K562 (cell line): ENCODE results near the gene S100A6. TPM values are rescaled to one million over a fixed set of nuclear protein-coding genes. Genes with fewer than 3 reads are reported as not detected.

Source experiments
- E2F4 ChIP-seq: sonication (generic); formaldehyde crosslinking; IDR thresholded peaks from 2 replicates; pipeline ENCODE4 v1.8.0; 2022; ENCODE audit warnings: mild to moderate bottlenecking, low read depth, missing genetic modification reagents
- EGR1 ChIP-seq: fragments of 450-650 bp; conservative IDR thresholded peaks from 2 replicates; pipeline ENCODE4 v1.6.1; 2017; ENCODE audit warnings: mild to moderate bottlenecking
- KDM1A ChIP-seq, 2 experiments: fragments of 450-650 bp; IDR thresholded peaks; 2 replicates each; pipeline ENCODE4 v1.6.1; 2016; ENCODE audit warnings: mild to moderate bottlenecking in 2 of 2
- ZNF511 ChIP-seq: sonication (generic); formaldehyde crosslinking; IDR thresholded peaks from 2 replicates; pipeline ENCODE4 v1.8.0; 2022; ENCODE audit warnings: mild to moderate bottlenecking, missing genetic modification reagents
- polyA plus RNA-seq, 8 experiments: library from polyadenylated mRNA; depleted of rRNA in 4 of 8; stranded (reverse) in 5 of 8; unstranded in 3 of 8; fragments of >200 nt; fragmentation: Nextera tagmentation in 2 of 8; fragmentation: Illumina TruSeq in 1 of 8; extraction: Ambion mirVana in 2 of 8; extraction: Trizol in 1 of 8; gene quantifications; 2 replicates each; pipeline versions ENCODE4 v1.2.1 to v1.2.3, GENCODE V29; 2011 to 2014; ENCODE audit warnings: inconsistent platforms in 1 of 8, missing spikeins in 1 of 8
- total RNA-seq, 7 experiments: library from RNA; depleted of rRNA in 6 of 7; stranded (reverse); fragments of >200 nt in 6 of 7; fragmentation: Illumina TruSeq in 2 of 7; extraction: Trizol in 2 of 7; gene quantifications; 2 replicates each; pipeline versions ENCODE4 v1.2.1 to v1.2.3, GENCODE V29; 2011 to 2021; ENCODE audit warnings: low replicate concordance in 1 of 7
- TF ChIP-seq, protein P1 (sequence below), 2 experiments: fragments of 450-650 bp in 1 of 2; sonication (generic) in 1 of 2; formaldehyde crosslinking in 1 of 2; IDR thresholded peaks in 1 of 2; conservative IDR thresholded peaks in 1 of 2; 2 replicates each; pipeline versions ENCODE4 v1.6.1 to v1.8.1; 2016 to 2023; ENCODE audit warnings: mild to moderate bottlenecking in 2 of 2, moderate library complexity in 2 of 2, inconsistent platforms in 1 of 2, missing genetic modification reagents in 1 of 2
- TF ChIP-seq, protein P2 (sequence below), 2 experiments: fragments of 450-650 bp; conservative IDR thresholded peaks; 2 replicates each; pipeline ENCODE4 v1.6.1; 2017; ENCODE audit warnings: mild to moderate bottlenecking in 2 of 2, moderate library complexity in 2 of 2
- TF ChIP-seq, protein P3 (sequence below): fragments of 450-650 bp; formaldehyde crosslinking; IDR thresholded peaks from 2 replicates; pipeline ENCODE4 v1.4.0; 2020; ENCODE audit warnings: mild to moderate bottlenecking, moderate library complexity
- TF ChIP-seq, protein P4 (sequence below): sonication (generic); formaldehyde crosslinking; IDR thresholded peaks from 2 replicates; pipeline ENCODE4 v1.8.0; 2022; ENCODE audit warnings: mild to moderate bottlenecking, missing genetic modification reagents

Gene S100A6
- total and polyA plus RNA-seq, 9 of the 15 experiments (the other 6 are each of a cell fraction or from before 2014, with no cell fraction given), result 9.8 to 66.5 (median 23.2) TPM

- TF ChIP-seq, protein P1, sequence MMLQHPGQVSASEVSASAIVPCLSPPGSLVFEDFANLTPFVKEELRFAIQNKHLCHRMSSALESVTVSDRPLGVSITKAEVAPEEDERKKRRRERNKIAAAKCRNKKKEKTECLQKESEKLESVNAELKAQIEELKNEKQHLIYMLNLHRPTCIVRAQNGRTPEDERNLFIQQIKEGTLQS (IDR thresholded peaks at IDR 0.05), result 0 out of 2 replicates have a peak, but pooled peaks have one; percentile 15
- TF ChIP-seq, protein P1 (CRISPR knock-in tag; conservative IDR thresholded peaks at IDR 0.05), result no peak
- TF ChIP-seq E2F4 (no peak), KDM1A (IDR thresholded peaks at IDR 0.05) (peak; percentile 37 to 52; a peak in 3 of 4 replicates), EGR1 (peak; percentile 62), ZNF511 (CRISPR knock-in tag) (no peak)
- TF ChIP-seq, protein P2, sequence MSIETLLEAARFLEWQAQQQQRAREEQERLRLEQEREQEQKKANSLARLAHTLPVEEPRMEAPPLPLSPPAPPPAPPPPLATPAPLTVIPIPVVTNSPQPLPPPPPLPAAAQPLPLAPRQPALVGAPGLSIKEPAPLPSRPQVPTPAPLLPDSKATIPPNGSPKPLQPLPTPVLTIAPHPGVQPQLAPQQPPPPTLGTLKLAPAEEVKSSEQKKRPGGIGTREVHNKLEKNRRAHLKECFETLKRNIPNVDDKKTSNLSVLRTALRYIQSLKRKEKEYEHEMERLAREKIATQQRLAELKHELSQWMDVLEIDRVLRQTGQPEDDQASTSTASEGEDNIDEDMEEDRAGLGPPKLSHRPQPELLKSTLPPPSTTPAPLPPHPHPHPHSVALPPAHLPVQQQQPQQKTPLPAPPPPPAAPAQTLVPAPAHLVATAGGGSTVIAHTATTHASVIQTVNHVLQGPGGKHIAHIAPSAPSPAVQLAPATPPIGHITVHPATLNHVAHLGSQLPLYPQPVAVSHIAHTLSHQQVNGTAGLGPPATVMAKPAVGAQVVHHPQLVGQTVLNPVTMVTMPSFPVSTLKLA (conservative IDR thresholded peaks at IDR 0.05), result peak in 1 of 2 experiments; percentile 27; a peak in 1 of 4 replicates
- TF ChIP-seq, protein P3, sequence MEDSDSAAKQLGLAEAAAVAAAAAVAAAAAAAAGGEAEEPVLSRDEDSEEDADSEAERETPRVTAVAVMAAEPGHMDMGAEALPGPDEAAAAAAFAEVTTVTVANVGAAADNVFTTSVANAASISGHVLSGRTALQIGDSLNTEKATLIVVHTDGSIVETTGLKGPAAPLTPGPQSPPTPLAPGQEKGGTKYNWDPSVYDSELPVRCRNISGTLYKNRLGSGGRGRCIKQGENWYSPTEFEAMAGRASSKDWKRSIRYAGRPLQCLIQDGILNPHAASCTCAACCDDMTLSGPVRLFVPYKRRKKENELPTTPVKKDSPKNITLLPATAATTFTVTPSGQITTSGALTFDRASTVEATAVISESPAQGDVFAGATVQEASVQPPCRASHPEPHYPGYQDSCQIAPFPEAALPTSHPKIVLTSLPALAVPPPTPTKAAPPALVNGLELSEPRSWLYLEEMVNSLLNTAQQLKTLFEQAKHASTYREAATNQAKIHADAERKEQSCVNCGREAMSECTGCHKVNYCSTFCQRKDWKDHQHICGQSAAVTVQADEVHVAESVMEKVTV, result peak; percentile 65
- TF ChIP-seq, protein P4, sequence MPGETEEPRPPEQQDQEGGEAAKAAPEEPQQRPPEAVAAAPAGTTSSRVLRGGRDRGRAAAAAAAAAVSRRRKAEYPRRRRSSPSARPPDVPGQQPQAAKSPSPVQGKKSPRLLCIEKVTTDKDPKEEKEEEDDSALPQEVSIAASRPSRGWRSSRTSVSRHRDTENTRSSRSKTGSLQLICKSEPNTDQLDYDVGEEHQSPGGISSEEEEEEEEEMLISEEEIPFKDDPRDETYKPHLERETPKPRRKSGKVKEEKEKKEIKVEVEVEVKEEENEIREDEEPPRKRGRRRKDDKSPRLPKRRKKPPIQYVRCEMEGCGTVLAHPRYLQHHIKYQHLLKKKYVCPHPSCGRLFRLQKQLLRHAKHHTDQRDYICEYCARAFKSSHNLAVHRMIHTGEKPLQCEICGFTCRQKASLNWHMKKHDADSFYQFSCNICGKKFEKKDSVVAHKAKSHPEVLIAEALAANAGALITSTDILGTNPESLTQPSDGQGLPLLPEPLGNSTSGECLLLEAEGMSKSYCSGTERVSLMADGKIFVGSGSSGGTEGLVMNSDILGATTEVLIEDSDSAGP (CRISPR knock-in tag), result no peak
Observed at GRCh38 chr1:153572569-153573015, 36.8 kb upstream of the S100A6 start (continued).
